Left ventricle myocardium superior (tissue), 1 donor: ENCODE results near the gene CCDC32. TPM values are rescaled to one million over a fixed set of nuclear protein-coding genes. Genes with fewer than 3 reads are reported as not detected.

Experiments used
- ATAC-seq: fragments of 200-7000 bp; cut with Tn5 transposase; one replicate; pipeline ENCODE4 v1.9.1; 2020; ENCODE audit warnings: mild to moderate bottlenecking, moderate library complexity
- DNase-seq: peaks from one replicate; pipeline ENCODE4 v3.0.0-alpha.2; 2020
- intact Hi-C: fragments of 100-400 bp; cut with micrococcal nuclease; formaldehyde crosslinking; loops from one replicate; pipeline ENCODE4 v1.11.0; 2022
- total RNA-seq: library from RNA; stranded (reverse); fragmentation: NEBNext Ultra II Directional; extraction: Animal tissue kit (Norgen Biotek cat#: 25700); gene quantifications from one replicate; pipeline ENCODE4 v1.2.1, GENCODE V29; 2021
- donor health status: DM: no; HTN: yes; CAD: no; lungs with severe emphysema.

CCDC32 gene
- total RNA-seq, 1 donor from 2014 or later = 17.5 TPM

GRCh38 chr15:40533763-40534364, 31.0 kb downstream of the CCDC32 start:
- no peak for DNase-seq
- intact Hi-C loops = no loop called here
- no peak for ATAC-seq

- intact Hi-C loops = loop anchor here (10.0 kb wide), 1 partner anchor 66 kb away; the partner anchor contains the start of gene KNL1
- ATAC-seq (no peak), DNase-seq (no peak)
Observed at GRCh38 chr15:40528801-40529200, 36.0 kb downstream of the CCDC32 start.

DNA sequence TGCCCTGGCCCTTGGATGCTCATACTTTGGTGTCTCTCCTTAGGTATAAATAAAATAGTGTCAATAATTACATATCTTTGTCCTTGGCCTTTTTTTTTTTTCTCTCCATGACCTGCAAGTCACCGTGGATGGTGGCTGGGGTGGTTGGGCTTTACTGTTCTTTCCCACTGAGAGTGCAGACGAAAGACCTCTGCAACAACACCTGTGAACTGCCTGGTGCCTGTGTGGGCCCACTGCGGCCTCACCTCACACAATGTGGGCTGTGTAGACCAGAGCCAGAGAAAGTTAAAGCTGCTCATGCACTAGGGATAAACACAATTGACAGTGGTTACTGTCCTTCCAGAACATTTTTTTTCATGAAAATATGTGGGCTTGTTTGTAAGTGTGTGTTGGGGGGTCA, 39.0 kb downstream of the CCDC32 start:
- no peak for ATAC-seq
- intact Hi-C loops = loop anchor here (10.0 kb wide), 1 partner anchor 69 kb away; the partner anchor contains the start of gene KNL1
- no peak for DNase-seq

DNA sequence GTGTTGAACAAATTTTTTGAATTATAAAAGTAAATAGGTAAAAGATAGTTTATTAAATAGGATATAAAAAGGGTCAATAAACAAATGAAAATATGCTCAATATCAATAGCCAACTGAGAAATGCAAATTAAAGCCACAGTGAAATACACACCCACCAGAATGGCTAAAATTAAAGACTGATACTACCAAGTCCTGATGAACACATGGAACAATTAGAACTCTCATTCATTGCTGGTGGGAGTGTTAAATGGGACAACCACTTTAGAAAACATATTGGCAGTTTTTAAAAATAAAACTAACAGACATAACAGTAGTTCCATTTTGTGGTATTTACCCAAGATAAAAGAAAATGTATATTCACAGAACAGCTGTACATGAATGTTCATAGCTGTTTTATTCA, 41.2 kb downstream of the CCDC32 start:
- ATAC-seq (no peak), DNase-seq (no peak)
- intact Hi-C loops = loop anchor here (10.0 kb wide), 1 partner anchor 71 kb away; the partner anchor contains the start of gene KNL1

DNA sequence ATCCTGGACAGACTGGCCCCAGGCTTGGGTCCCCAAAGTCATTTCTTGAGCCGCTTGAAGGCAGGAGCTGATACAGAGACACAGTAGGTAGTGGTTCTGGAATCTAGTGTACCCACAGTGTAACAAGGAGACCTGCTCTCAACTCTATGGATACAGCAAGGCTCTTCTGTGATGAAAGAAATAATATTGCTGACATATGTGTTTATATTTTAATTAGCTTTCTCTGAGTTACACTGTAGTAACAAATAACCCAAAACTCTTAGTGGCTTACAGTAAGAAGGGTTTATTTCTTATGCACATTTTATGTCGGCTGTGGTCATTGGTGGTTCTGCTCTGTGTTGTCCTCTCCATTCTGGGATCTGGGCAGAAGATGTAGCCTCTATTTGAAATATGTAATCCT, 48.5 kb downstream of the CCDC32 start:
- intact Hi-C loops = no loop called here
- ATAC-seq = no peak
- no peak for DNase-seq

DNA sequence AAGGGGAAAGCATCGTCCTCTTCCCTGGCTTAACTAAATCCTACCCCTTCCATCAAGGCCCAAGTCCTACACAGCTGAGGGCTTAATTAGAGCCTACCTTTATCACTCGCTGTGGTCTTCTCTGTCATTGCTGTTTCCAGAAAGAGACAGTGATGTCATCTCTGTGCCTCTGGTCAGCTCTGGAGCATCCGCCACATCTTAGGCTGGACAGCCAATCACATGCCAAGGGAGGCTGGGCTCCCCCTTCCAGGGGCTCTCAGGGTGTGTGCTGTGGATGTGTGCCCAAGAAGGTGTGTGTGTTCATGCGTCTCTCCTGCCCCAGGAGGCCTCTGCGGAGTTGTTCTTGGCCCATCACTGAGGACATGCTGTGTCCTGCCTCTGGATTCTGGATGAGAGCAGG, 51.2 kb downstream of the CCDC32 start:
- DNase-seq (no peak), ATAC-seq (no peak)
- intact Hi-C loops = no loop called here

- no peak for ATAC-seq
- intact Hi-C loops = no loop called here
- DNase-seq = no peak
Observed at GRCh38 chr15:40512440-40512839, 52.4 kb downstream of the CCDC32 start.

GRCh38 chr15:40511472-40512133, 53.2 kb downstream of the CCDC32 start:
- ATAC-seq (peak; percentile 94), DNase-seq (peak; percentile 93)
- intact Hi-C loops = no loop called here

DNA sequence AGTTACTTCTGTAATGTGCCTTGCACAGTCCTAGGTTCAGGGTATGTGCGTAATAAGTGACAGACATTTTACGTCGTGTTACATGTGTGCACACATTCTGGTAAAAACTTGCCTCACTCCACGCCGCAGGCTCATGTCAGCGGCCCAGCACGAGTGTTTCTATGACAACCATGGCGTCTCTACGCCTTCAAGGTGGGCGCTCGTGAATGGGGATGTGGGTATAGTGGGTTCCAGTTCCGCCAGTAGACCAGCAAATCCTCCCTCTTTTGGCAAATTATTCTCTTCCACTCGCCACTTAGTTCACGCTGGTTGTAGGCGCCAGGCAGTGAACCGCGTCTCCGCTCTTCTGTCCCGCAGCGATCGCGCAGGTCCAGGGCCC, 53.8 kb downstream of the CCDC32 start:
- intact Hi-C loops = no loop called here
- ATAC-seq = peak; percentile 9
- DNase-seq = no peak

- DNase-seq (no peak), ATAC-seq (no peak)
- intact Hi-C loops = no loop called here
Observed at GRCh38 chr15:40510201-40510600, 54.6 kb downstream of the CCDC32 start.

DNA sequence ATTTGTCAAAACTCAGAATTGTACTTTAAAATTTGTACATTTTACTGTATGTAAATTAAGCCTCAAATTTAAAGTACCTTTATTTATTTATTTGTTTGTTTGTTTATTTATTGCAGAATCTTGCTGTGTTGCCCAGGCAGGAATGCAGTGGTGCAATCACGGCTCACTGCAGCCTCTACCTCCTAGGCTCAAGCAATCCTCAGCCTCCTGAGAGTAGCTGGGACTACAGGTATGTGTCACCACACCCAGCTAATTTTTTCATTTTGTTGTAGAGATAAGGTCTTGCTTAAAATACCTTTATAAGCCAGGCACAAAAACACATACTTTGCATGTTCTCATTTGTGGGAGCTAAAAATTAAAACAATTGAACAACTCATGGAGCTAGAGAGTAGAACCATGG, 56.6 kb downstream of the CCDC32 start:
- DNase-seq (no peak), ATAC-seq (no peak)
- intact Hi-C loops = no loop called here

DNA sequence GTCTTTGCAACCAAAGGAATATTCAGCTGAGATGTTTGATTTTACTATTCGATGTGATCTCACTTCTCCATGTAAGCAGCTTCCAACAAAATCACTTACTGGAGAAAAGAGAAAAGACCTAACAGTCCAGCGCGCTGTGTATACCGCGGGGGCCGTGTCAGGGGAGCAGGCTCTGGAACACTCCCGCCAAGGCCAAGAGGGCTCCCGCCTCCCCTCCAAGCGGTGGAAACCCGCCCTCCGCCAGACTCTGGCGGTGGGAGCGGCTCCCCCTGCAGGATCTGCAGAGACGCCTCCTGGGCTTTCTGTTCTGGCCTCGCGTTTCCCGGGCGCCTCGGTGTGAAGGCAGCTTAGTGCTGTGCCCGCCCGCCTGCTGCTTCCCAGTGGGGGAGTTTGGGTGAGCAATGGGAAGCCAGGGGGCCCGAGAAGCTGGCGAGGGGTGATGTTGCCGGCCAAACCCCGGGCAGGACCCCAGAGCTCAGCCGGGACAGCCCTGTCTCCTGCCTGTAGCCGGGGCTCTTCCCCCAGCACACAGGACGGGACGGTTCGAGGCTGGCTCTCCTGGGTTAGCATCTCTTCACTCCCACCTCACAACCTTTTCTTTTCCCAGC, 57.8 kb downstream of the CCDC32 start:
- ATAC-seq (peak; percentile 88), DNase-seq (peak; percentile 88)
- intact Hi-C loops = no loop called here

Other genes starting within 250 kb of the CCDC32 start
- gene INAFM2, start 241.3 kb downstream of the CCDC32 start, total RNA-seq = 55.8 TPM
- 169 TPM for gene CCDC9B, start 224.1 kb downstream of the CCDC32 start, total RNA-seq
- not detected for gene PHGR1, start 214.0 kb downstream of the CCDC32 start, total RNA-seq
- gene DISP2, start 206.8 kb downstream of the CCDC32 start, total RNA-seq = 5.2 TPM
- gene KNSTRN, start 182.3 kb downstream of the CCDC32 start, total RNA-seq = 10.1 TPM
- gene IVD, start 159.2 kb downstream of the CCDC32 start, total RNA-seq = 97.2 TPM
- 18.1 TPM for gene BAHD1, start 124.1 kb downstream of the CCDC32 start, total RNA-seq
- gene CHST14, start 94.1 kb downstream of the CCDC32 start, total RNA-seq = 6.0 TPM
- 11.4 TPM for gene RPUSD2, start 4.3 kb upstream of the CCDC32 start, total RNA-seq
- gene KNL1, start 29.2 kb upstream of the CCDC32 start, total RNA-seq = 0.89 TPM
- 1.5 TPM for gene RAD51, start 130.1 kb upstream of the CCDC32 start, total RNA-seq
- 17.9 TPM for gene RMDN3, start 190.2 kb upstream of the CCDC32 start, total RNA-seq
- 5.6 TPM for gene GCHFR, start 199.0 kb upstream of the CCDC32 start, total RNA-seq
- gene C15orf62, start 204.9 kb upstream of the CCDC32 start, total RNA-seq = not detected
- 30.9 TPM for gene ZFYVE19, start 242.0 kb upstream of the CCDC32 start, total RNA-seq
- 16.2 TPM for gene DNAJC17, start 242.4 kb upstream of the CCDC32 start, total RNA-seq